Measurements from ENCODE around the gene RCSD1.

Gene RCSD1

DNA sequence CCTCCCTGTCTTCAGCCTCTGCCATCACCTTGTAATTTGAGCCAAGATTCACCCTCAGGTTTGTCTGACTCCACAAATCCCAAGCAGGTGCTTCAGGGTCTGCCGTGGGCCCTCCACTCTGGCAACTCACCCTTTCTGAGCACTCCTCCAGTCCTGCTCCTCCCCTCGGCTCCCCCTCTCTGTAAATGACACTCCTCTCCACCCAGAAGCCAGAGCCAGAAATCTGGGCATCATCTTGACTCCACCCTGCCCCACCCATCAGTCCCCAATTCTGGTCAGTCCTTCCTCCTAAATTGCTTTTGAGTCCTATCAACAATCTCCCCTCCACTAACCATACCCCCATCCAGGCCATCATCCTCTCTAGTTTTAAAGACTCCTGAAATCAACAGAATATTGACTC lies 40.5 kb downstream of the RCSD1 start:
- no peak for DNase-seq

- DNase-seq = no peak
These were observed 41.9 kb downstream of the RCSD1 start for GRCh38 chr1:167671727-167672511.

- DNase-seq = no peak
These were observed 42.8 kb downstream of the RCSD1 start for GRCh38 chr1:167672831-167673230.

- no peak for DNase-seq
These were observed 43.2 kb downstream of the RCSD1 start for GRCh38 chr1:167673265-167673664.

- no peak for DNase-seq
These were observed 44.1 kb downstream of the RCSD1 start for GRCh38 chr1:167674156-167674555.

DNA sequence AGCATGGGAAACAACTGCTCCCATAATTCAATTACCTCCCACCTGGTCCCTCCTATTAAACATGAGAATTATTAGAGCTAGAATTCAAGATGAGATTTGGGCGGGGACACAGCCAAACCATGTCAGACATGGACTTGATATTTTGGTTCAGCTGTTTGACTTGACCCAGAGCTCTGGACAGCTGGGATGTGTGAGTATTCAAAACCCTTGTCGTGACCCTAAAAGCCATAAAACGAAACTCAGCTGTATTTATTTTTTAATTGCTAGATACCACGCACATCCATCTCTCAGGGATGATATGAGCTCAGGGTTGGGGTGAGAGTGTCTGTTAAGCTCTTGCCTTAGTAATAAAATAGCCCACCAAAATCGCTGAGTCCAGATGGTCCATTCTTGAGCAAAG lies 45.4 kb downstream of the RCSD1 start:
- DNase-seq = no peak

GRCh38 chr1:167676205-167676915 lies 46.3 kb downstream of the RCSD1 start:
- DNase-seq = peak; percentile 15

DNA sequence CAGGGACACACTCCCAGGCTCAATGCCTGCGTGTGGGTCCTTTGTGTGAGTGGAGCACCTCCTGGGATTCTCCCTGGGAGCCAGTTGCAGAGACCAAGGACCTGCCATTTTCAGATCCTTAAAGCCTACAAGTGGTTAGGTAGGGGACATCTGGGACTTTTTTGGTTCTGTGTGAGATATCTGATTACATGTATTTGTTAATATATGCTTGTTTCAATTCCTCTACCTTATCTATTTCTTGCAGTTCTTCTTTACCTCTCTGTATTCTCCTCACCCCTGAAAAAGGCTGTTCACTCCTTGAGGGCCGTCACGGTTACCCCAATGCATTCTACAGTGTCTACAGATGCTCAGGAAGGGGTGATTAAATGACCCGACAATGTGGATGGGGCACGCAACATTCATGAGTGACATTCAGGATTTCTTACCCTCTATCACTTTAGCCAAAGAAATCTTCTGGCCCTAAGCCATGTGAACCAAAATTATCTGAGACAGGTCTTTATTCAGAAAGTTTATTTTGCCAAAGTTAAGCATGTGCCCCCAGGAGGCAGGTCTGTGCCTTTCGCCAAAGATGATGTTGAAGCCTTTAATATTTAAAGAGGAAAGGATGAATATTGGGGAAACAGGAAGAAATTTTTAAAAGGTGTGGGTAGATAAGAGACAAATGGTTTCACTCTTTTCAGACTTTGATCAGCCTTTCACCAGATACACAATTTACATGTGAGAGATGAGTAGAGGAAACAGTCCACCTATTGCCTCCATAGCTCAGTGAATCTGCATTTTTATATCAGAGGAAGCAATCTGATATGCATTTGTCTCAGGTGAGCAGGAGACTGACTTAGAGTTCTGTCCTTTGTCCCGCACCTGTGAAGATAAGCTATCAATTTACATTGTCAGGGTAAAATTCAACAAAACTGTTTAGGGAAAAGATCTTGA lies 47.1 kb downstream of the RCSD1 start:
- peak; percentile 7 for DNase-seq

DNA sequence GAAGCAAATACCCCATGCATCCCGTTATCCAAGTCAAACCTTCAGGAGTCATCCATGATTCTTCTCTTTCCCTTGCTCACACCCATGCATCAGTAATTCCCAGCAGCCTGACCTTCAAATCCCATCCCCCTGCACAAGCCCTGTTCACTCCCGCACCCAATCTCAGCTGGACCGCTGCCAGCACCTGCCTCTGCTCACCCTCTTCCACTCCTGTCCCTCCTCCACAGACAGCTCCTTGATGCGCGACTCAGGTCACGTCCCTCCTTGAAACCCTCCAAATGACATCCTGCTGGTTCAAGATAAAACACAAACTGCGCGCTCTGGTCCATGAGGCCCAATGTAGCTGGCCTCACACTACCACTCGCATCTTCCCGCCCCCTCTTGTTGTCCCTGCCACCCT lies 48.4 kb downstream of the RCSD1 start:
- no peak for DNase-seq

DNA sequence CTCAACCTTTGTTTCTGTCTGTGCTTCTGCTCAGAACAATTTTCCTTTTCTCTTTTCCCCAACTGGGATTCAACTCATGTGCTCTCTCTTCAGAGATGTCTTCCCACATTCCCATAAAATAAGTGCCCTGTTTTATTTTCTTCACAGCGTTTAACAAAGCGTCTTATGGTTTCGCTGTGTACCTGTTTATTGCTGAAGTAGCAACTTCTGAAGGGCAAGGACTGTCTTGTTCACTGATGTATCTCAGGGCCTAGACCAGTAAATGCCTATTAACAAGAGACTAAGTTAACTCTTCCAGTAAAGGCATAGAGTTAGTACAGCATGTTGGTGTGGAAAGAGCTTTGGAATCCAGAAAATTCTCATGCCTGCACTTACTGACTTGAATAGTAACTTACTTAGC lies 48.8 kb downstream of the RCSD1 start:
- no peak for DNase-seq

DNA sequence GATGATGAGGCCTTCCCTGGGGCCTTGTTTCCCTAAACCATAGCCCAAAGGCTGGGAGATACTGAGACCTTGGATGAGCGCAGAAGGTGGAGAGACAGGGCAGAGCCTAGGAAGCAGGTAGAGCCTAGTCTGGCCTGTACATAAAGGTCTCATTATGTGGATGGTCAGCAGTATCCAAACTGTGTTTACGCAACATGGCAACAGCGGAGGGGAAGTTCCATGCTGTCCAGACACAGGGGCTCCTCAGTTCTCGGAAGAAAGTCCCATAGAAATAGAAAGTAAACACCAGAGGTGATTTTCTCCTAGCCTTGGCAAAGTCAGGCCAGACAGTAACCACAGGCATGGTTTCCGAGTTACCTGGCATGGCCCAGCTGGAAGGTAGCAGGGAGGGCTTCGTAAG lies 49.7 kb downstream of the RCSD1 start:
- DNase-seq = no peak

DNA sequence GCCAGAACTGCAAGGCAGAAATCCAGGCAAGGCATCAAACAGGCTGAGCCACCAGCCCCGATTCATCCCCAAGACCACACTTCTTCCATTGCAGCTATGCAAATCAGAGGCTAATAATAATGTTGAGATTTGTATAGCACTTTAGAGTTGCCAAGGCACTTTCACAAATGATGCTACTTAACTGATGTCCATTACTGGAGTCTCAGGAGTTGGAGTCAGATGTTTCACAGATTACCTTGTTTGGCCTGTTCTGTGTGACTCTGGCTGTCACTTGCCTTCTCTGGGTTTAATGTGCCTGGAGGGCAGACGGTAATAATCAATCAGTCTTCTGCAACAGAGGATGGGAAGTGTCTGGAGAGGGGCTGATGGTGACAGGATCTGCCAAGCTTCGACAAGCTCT lies 51.0 kb downstream of the RCSD1 start:
- DNase-seq = peak; percentile 59

GRCh38 chr1:167681451-167682098 lies 51.5 kb downstream of the RCSD1 start:
- no peak for DNase-seq

- DNase-seq = no peak
These were observed 53.2 kb downstream of the RCSD1 start for GRCh38 chr1:167683226-167683625.

DNA sequence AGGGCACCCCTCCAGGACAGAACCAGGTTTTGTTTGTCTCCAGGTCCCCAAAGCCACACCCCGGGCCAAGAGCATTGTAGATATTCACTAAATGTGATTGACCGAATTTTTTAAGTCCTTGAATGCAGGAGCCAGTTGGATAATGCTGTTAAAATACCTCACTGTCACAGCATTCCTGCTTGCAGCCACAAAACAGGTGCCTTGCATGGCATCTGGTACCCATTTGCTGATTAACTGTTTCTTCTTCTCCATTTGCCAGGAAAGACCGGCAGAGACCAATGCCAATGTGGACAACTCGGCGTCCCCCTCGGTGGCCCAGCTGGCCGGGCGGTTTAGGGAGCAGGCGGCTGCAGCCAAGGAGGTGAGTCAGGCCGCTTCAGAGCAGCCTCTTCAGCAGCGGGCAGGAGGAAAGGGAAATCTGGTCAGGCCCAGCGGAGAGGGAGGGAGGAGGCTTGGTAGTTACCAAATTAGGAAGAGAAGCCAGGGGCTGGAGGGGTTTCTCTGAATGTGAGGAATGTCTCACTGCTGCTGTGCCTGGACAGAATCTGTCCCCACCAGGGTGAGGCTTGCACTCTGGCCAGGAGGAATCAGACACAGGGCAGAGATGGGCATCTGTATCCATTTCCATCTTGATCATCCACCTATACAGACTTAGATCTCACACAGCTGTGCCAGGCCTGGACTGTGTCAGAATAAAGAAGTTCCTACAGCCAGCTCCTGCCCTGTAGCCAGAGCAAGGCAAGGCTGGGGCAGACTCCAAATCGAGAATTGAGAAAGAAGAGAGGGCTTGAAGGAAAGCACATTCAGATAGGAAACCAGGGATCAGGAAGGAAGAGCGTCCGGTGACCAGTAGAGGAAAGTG lies 53.8 kb downstream of the RCSD1 start:
- DNase-seq = no peak

DNA sequence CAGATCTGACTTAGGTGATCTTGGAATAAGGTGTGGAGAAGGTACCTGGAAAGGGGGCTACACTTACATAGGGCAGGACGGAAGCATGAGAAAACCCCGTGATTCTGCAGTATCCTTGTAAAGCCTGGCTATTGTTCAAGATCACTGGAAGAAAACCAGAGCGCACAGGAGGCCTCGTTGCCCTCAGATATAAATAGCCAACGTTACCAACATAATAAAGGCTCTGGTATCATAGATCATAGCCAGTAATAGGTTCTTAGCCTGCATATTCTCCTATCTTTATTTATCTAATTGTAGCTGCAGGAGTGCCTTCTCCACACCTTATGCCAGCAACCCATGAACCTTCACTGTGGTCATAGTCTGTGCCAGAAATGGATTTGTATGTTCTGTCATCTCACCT lies 55.8 kb downstream of the RCSD1 start:
- DNase-seq = no peak

- peak; percentile 91 for DNase-seq
These were observed 58.0 kb downstream of the RCSD1 start for GRCh38 chr1:167687919-167688519.

- no peak for DNase-seq
These were observed 59.5 kb downstream of the RCSD1 start for GRCh38 chr1:167689567-167689920.

GRCh38 chr1:167690053-167690452 lies 60.0 kb downstream of the RCSD1 start:
- no peak for DNase-seq

DNA sequence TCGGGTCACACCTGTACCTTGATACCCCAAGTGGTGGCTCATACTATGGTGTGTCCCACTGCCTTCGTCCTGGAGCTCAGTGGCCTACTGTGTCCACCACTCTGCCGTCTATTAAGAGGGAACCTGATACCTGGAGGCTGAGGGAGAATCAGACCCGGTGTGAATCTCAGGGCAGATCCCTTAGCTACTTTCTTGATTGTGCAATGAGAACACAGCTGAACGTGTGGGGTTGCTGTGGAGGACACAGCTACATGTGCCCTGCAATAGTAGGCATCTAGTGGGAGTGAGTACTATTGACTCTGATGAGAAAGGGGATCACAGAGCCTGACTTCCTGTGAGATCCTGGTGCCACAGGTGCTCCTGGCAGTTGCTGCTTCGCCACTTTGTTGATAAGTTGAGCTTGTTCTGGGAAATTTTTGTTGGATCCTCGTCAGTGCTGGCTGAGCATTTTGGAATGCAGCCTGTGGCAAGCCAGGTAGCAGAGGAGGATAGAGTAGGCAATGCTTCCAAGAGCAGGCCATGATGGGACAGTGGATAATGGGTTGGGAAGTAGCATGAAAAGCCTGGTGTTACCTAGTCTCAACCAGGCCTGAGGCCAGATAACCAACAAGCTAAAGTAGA lies 63.5 kb downstream of the RCSD1 start:
- DNase-seq = no peak

DNA sequence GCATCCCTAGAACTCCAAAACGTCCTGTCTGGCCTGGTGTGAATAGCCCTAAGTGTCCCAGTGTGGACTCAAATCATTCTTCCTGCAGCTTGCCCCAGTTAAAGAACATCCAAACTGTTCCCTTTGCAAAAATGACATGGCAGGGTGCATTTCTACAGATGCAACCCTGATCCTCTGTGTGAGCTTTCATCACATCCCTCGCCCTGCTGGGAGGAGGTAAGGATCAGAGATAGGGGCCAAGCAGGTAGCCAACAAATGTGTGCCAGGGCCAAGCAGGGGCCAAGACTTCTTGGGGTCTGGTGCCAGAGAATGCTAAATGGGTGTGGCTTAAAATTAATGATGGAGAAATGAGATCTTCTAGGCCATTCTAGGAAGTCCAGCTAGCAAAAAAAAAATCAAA lies 64.7 kb downstream of the RCSD1 start:
- DNase-seq = no peak
